Stomach (tissue), 9 donors: ENCODE data around the gene LRSAM1. TPM values are rescaled to one million over a fixed set of nuclear protein-coding genes. Genes with fewer than 3 reads are reported as not detected.

ENCODE experiments used
- DNase-seq, 2 donors: peaks; one replicate each; pipeline versions ENCODE4 v3.0.0 to v3.0.0-alpha.2; 2013 to 2019
- H3K27ac ChIP-seq, 5 donors: fragments of 200-600 bp in 4 of 5; sonication (generic) in 4 of 5; one replicate each; pipeline ENCODE4 v1.5.1; 2013 to 2019; ENCODE audit warnings: mild to moderate bottlenecking in 1 of 5, moderate library complexity in 1 of 5
- H3K27me3 ChIP-seq, 3 donors: fragments of 200-600 bp; sonication (generic); one replicate each; pipeline ENCODE4 v1.5.1; 2017 to 2019; ENCODE audit warnings: mixed run types in 1 of 3
- H3K36me3 ChIP-seq, 4 donors: fragments of 200-600 bp; sonication (generic); 1 replicate in 3 of 4; 2 replicates in 1 of 4; pipeline ENCODE4 v1.5.1; 2016 to 2019
- H3K4me1 ChIP-seq, 4 donors: fragments of 200-600 bp; sonication (generic); one replicate each; pipeline ENCODE4 v1.5.1; 2016 to 2019
- H3K4me3 ChIP-seq, 4 donors: fragments of 200-600 bp; sonication (generic) in 3 of 4; one replicate each; pipeline ENCODE4 v1.5.1; 2016 to 2019; ENCODE audit warnings: mild to moderate bottlenecking in 1 of 4
- H3K9me3 ChIP-seq, 4 donors: fragments of 200-600 bp; sonication (generic); one replicate each; pipeline ENCODE4 v1.5.1; 2016 to 2019
- CTCF ChIP-seq, 7 experiments: fragments of 450-650 bp in 4 of 7; fragments of 200-600 bp in 3 of 7; sonication (generic) in 3 of 7; IDR thresholded peaks; one replicate each; pipeline ENCODE4 v1.5.1; 2016 to 2019; ENCODE audit warnings: antibody characterized with exemption in 7 of 7, control low read depth in 2 of 7, mild to moderate bottlenecking in 1 of 7
- EP300 ChIP-seq: sonication (generic); formaldehyde crosslinking; IDR thresholded peaks from one replicate; pipeline ENCODE4 v1.6.1; 2017; ENCODE audit warnings: antibody characterized with exemption
- POLR2A ChIP-seq, 4 donors: fragments of 450-650 bp; IDR thresholded peaks; one replicate each; pipeline ENCODE4 v1.6.1; 2016; ENCODE audit warnings: antibody characterized with exemption in 4 of 4, control low read depth in 2 of 4, mild to moderate bottlenecking in 1 of 4, moderate library complexity in 1 of 4
- POLR2AphosphoS5 ChIP-seq, 3 donors: sonication (generic); formaldehyde crosslinking; IDR thresholded peaks; one replicate each; pipeline ENCODE4 v1.6.1; 2016; ENCODE audit warnings: antibody characterized with exemption in 3 of 3
- WGBS, 5 donors: extraction: QIAGEN DNeasy Blood & Tissue Kit in 3 of 5; methylation state at CpG; one replicate each; pipeline versions ENCODE4 v1.1.5 to v1.1.7; 2013 to 2018; 5-methylcytosine and 5-hydroxymethylcytosine counted together
- intact Hi-C: fragments of 100-400 bp; cut with DNase I; formaldehyde crosslinking; loops from one replicate; pipeline ENCODE4 v1.15.1; 2023; ENCODE audit warnings: low total_unique reads
- polyA plus RNA-seq, 3 donors: library from polyadenylated mRNA; stranded (reverse); fragments of 200-250 nt; gene quantifications; one replicate each; pipeline ENCODE4 v1.2.3, GENCODE V29; 2013
- total RNA-seq, 5 donors: library from RNA; depleted of rRNA; stranded (reverse); fragments of >200 nt; gene quantifications; one replicate each; pipeline versions ENCODE4 v1.1.0 to v1.2.3, GENCODE V29; 2014 to 2016
- donor health status: healthy with polysubstance abuse.
- donor health status: Bipolar disorder and iron deficiency.
- donor health status: healthy.

The LRSAM1 gene
- total and polyA plus RNA-seq, 8 donors, result 7.2 to 138 (median 14.0) TPM

- Histone ChIP-seq H3K4me3 (no peak overlapping the region), H3K4me1 (peaks cover 73 to 98% (median 86%) of the 10 kb centered on the region in 4 donors), H3K36me3 (peaks cover 0 to 13% (median 3%) of the 10 kb centered on the region in 4 donors), H3K27ac (peak overlapping the region in 3 of 5 donors; percentile 12 to 41 (median 16)), H3K27me3 (no peaks in the 10 kb centered on the region), H3K9me3 (no peaks in the 10 kb centered on the region)
- TF ChIP-seq EP300 (no peak), POLR2A (IDR thresholded peaks at IDR 0.05) (no peak), POLR2AphosphoS5 (IDR thresholded peaks at IDR 0.05) (no peak), CTCF (IDR thresholded peaks at IDR 0.05) (no peak)
- no peak for DNase-seq
- intact Hi-C loops, result no loop called here
- 67 to 73% (median 70%) methylated on average over 10 of the region's 10 CpGs for WGBS, 5 donors
These were observed 97.1 kb downstream of the LRSAM1 start for GRCh38 chr9:127548352-127548881.

GRCh38 chr9:127549218-127549617 is 97.9 kb downstream of the LRSAM1 start:
- 78 to 89% (median 89%) methylated on average over 10 of the region's 10 CpGs for WGBS, 5 donors
- intact Hi-C loops, result no loop called here
- no peaks in the 10 kb centered on the region for H3K27me3 ChIP-seq
- peaks cover 0 to 13% (median 3%) of the 10 kb centered on the region in 4 donors for H3K36me3 ChIP-seq
- H3K4me1 ChIP-seq, result peaks cover 65 to 98% (median 82%) of the 10 kb centered on the region in 4 donors
- no peak overlapping the region for H3K4me3 ChIP-seq
- H3K27ac ChIP-seq, result peak overlapping the region in 3 of 5 donors; percentile 16 to 70 (median 69)
- no peaks in the 10 kb centered on the region for H3K9me3 ChIP-seq
- no peak for DNase-seq
- no peak for TF ChIP-seq EP300
- peak in 1 of 3 donors; percentile 28 for TF ChIP-seq POLR2AphosphoS5 (IDR thresholded peaks at IDR 0.05)

- intact Hi-C loops, result no loop called here
- 71 to 79% (median 77%) methylated on average over 8 of the region's 8 CpGs for WGBS, 5 donors
These were observed 98.4 kb downstream of the LRSAM1 start for GRCh38 chr9:127549751-127550150.

GRCh38 chr9:127550282-127550681 is 99.0 kb downstream of the LRSAM1 start:
- Histone ChIP-seq H3K9me3 (no peaks in the 10 kb centered on the region), H3K4me3 (no peak overlapping the region), H3K4me1 (peaks cover 56 to 98% (median 76%) of the 10 kb centered on the region in 4 donors), H3K36me3 (peaks cover 0 to 13% (median 3%) of the 10 kb centered on the region in 4 donors), H3K27me3 (no peaks in the 10 kb centered on the region), H3K27ac (peak overlapping the region; percentile 47 to 70 (median 69))
- TF ChIP-seq POLR2A (IDR thresholded peaks at IDR 0.05) (no peak), CTCF (IDR thresholded peaks at IDR 0.05) (no peak), EP300 (no peak), POLR2AphosphoS5 (IDR thresholded peaks at IDR 0.05) (no peak)
- intact Hi-C loops, result no loop called here
- no peak for DNase-seq
- 82 to 100% (median 85%) methylated on average over 1 of the region's 1 CpG for WGBS, 5 donors

More at GRCh38 chr9:127549751-127550150, 98.4 kb downstream of the LRSAM1 start:
- TF ChIP-seq POLR2AphosphoS5 (IDR thresholded peaks at IDR 0.05) (no peak), EP300 (no peak), CTCF (IDR thresholded peaks at IDR 0.05) (no peak), POLR2A (IDR thresholded peaks at IDR 0.05) (no peak)
- no peaks in the 10 kb centered on the region for H3K9me3 ChIP-seq
- H3K4me1 ChIP-seq, result peaks cover 60 to 98% (median 77%) of the 10 kb centered on the region in 4 donors
- no peak for DNase-seq
- peaks cover 0 to 13% (median 3%) of the 10 kb centered on the region in 4 donors for H3K36me3 ChIP-seq
- H3K27ac ChIP-seq, result peak overlapping the region; percentile 47 to 70 (median 69)
- H3K27me3 ChIP-seq, result no peaks in the 10 kb centered on the region
- H3K4me3 ChIP-seq, result no peak overlapping the region

GRCh38 chr9:127550751-127551150 is 99.4 kb downstream of the LRSAM1 start:
- H3K27me3 ChIP-seq, result no peaks in the 10 kb centered on the region
- H3K27ac ChIP-seq, result peak overlapping the region; percentile 47 to 70 (median 69)
- no peak overlapping the region for H3K4me3 ChIP-seq
- H3K4me1 ChIP-seq, result peaks cover 57 to 98% (median 77%) of the 10 kb centered on the region in 4 donors
- TF ChIP-seq POLR2A (IDR thresholded peaks at IDR 0.05) (no peak), POLR2AphosphoS5 (IDR thresholded peaks at IDR 0.05) (no peak), CTCF (IDR thresholded peaks at IDR 0.05) (no peak), EP300 (no peak)
- WGBS, 5 donors, result 29 to 41% (median 31%) methylated on average over 12 to 14 of the region's 14 CpGs
- no peaks in the 10 kb centered on the region for H3K9me3 ChIP-seq
- H3K36me3 ChIP-seq, result peaks cover 0 to 13% (median 3%) of the 10 kb centered on the region in 4 donors
- peak in 1 of 2 donors; percentile 70 for DNase-seq
- intact Hi-C loops, result no loop called here
